H1 (cell line): ENCODE data around the gene DPP3. TPM values are rescaled to one million over a fixed set of nuclear protein-coding genes. Genes with fewer than 3 reads are reported as not detected.

ENCODE experiments used
- CTCF ChIA-PET: fragments of 300-600 bp; sonication (Branson Sonifier 250); formaldehyde crosslinking; loops from one replicate; lab custom pipeline; 2021; ENCODE audit not compliant: partially characterized antibody; lab: Charles Lee
- POLR2A ChIA-PET: fragments of 300-600 bp; sonication (Branson Sonifier 250); formaldehyde crosslinking; loops from one replicate; lab custom pipeline; 2021; ENCODE audit warnings: inconsistent platforms; ENCODE audit not compliant: partially characterized antibody; lab: Charles Lee
- DNase-seq, 2 experiments: peaks; one replicate each; pipeline versions ENCODE4 v3.0.0 to v3.0.0-alpha.2; 2010 to 2022; ENCODE audit warnings: low spot score in 2 of 2, low read depth in 1 of 2, mixed read lengths in 1 of 2
- FAIRE-seq: peaks from 2 replicates; lab custom pipeline; 2011; peaks lifted over from hg19 to GRCh38; lab: Jason Lieb, UNC
- H2AFZ ChIP-seq: 2 replicates; pipeline ENCODE4 v1.8.1; 2012; ENCODE audit warnings: low read length, inconsistent platforms
- H2AK5ac ChIP-seq: 2 replicates; pipeline ENCODE4 v1.6.1; 2013; ENCODE audit warnings: low read depth, low read length
- H2BK120ac ChIP-seq: replicated peaks from 2 replicates; pipeline ENCODE3; 2013; ENCODE audit warnings: low read depth, low read length, inconsistent platforms
- H2BK12ac ChIP-seq: 2 replicates; pipeline ENCODE4 v1.6.1; 2013; ENCODE audit warnings: low read depth, low read length
- H2BK15ac ChIP-seq: 2 replicates; pipeline ENCODE4 v1.6.1; 2013; ENCODE audit warnings: low read length
- H2BK20ac ChIP-seq: 2 replicates; pipeline ENCODE4 v1.6.1; 2013; ENCODE audit warnings: low read length
- H2BK5ac ChIP-seq: 2 replicates; pipeline ENCODE4 v1.6.1; 2013; ENCODE audit warnings: low read depth, low read length
- H3K14ac ChIP-seq: 2 replicates; pipeline ENCODE4 v1.6.1; 2013; ENCODE audit warnings: inconsistent platforms; ENCODE audit not compliant: insufficient read length
- H3K18ac ChIP-seq: 2 replicates; pipeline ENCODE4 v1.6.1; 2013; ENCODE audit warnings: low read length; ENCODE audit errors: extremely low read depth
- H3K23ac ChIP-seq: 2 replicates; pipeline ENCODE4 v1.6.1; 2013; ENCODE audit warnings: inconsistent platforms; ENCODE audit not compliant: insufficient read length
- H3K23me2 ChIP-seq: 2 replicates; pipeline ENCODE4 v1.6.1; 2013; ENCODE audit warnings: low read depth, low read length
- H3K27ac ChIP-seq: 2 replicates; pipeline ENCODE4 v1.6.1; 2011; ENCODE audit warnings: low read depth, low read length, inconsistent platforms
- H3K27me3 ChIP-seq, 4 experiments: replicated peaks in 1 of 4; 1 replicate in 1 of 4; 2 replicates in 3 of 4; pipeline versions ENCODE4 v1.6.1 to v1.8.1; 2011 to 2013; ENCODE audit warnings: low read length in 3 of 4, mild to moderate bottlenecking in 3 of 4, inconsistent platforms in 2 of 4, mixed read lengths in 2 of 4, moderate library complexity in 1 of 4; ENCODE audit not compliant: control insufficient read depth in 3 of 4, insufficient read depth in 3 of 4; ENCODE audit errors: extremely low read depth in 1 of 4
- H3K36me3 ChIP-seq, 4 experiments: 2 replicates each; pipeline versions ENCODE4 v1.6.1 to v1.8.1; 2011 to 2013; ENCODE audit warnings: mild to moderate bottlenecking in 4 of 4, low read length in 3 of 4, moderate library complexity in 2 of 4, control low read depth in 1 of 4, inconsistent platforms in 1 of 4; ENCODE audit not compliant: insufficient read depth in 4 of 4, control insufficient read depth in 2 of 4
- H3K4ac ChIP-seq: replicated peaks from 2 replicates; pipeline ENCODE3; 2013; ENCODE audit warnings: low read length, low read depth, mixed read lengths, inconsistent platforms; ENCODE audit not compliant: insufficient read length
- H3K4me1 ChIP-seq, 4 experiments: replicated peaks in 1 of 4; 1 replicate in 1 of 4; 2 replicates in 3 of 4; pipeline versions ENCODE4 v1.6.1 to v1.8.1; 2011 to 2013; ENCODE audit warnings: low read length in 3 of 4, inconsistent platforms in 2 of 4, mixed read lengths in 1 of 4; ENCODE audit not compliant: insufficient read depth in 4 of 4, control insufficient read depth in 3 of 4
- H3K4me2 ChIP-seq, 2 experiments: 2 replicates each; pipeline versions ENCODE4 v1.6.1 to v1.8.1; 2011 to 2013; ENCODE audit warnings: low read depth in 2 of 2, low read length in 2 of 2, control low read depth in 1 of 2, inconsistent platforms in 1 of 2, mild to moderate bottlenecking in 1 of 2; ENCODE audit not compliant: insufficient read depth in 1 of 2
- H3K4me3 ChIP-seq, 4 experiments: fragments of 200-600, 300-600 bp in 1 of 4; sonication (generic), shearing (Covaris generic), sonication (Bioruptor Twin) in 1 of 4; 2 replicates each; pipeline versions ENCODE4 v1.5.1 to v1.8.1; 2011 to 2016; ENCODE audit warnings: low read length in 4 of 4, low read depth in 3 of 4, control low read depth in 2 of 4, inconsistent platforms in 2 of 4, mild to moderate bottlenecking in 2 of 4, mixed read lengths in 1 of 4, moderate library complexity in 1 of 4; ENCODE audit not compliant: insufficient read depth in 2 of 4; ENCODE audit errors: extremely low read depth in 1 of 4
- H3K56ac ChIP-seq: replicated peaks from 2 replicates; pipeline ENCODE3; 2013; ENCODE audit warnings: low read depth, mild to moderate bottlenecking, mixed read lengths, low read length, inconsistent platforms; ENCODE audit not compliant: insufficient read length
- H3K79me1 ChIP-seq: 2 replicates; pipeline ENCODE4 v1.6.1; 2013; ENCODE audit warnings: low read depth, low read length, control low read depth
- H3K79me2 ChIP-seq, 2 experiments: 2 replicates each; pipeline versions ENCODE4 v1.6.1 to v1.8.1; 2012 to 2013; ENCODE audit warnings: low read length in 2 of 2, mild to moderate bottlenecking in 2 of 2, inconsistent platforms in 1 of 2; ENCODE audit not compliant: insufficient read depth in 2 of 2, control insufficient read depth in 1 of 2
- H3K9ac ChIP-seq, 4 experiments: replicated peaks in 1 of 4; 1 replicate in 1 of 4; 2 replicates in 3 of 4; pipeline versions ENCODE4 v1.6.1 to v1.8.1; 2011 to 2013; ENCODE audit warnings: low read depth in 3 of 4, low read length in 3 of 4, control low read depth in 2 of 4, mild to moderate bottlenecking in 2 of 4, moderate library complexity in 2 of 4, inconsistent platforms in 1 of 4; ENCODE audit errors: extremely low read depth in 1 of 4
- H3K9me3 ChIP-seq, 2 experiments: 2 replicates each; pipeline versions ENCODE4 v1.6.1 to v1.8.1; 2012 to 2013; ENCODE audit warnings: mild to moderate bottlenecking in 2 of 2, moderate library complexity in 2 of 2, control low read depth in 1 of 2, inconsistent platforms in 1 of 2, low read depth in 1 of 2, low read length in 1 of 2, mixed read lengths in 1 of 2; ENCODE audit not compliant: insufficient read depth in 2 of 2
- H4K20me1 ChIP-seq, 2 experiments: replicated peaks in 1 of 2; 2 replicates each; pipeline versions ENCODE3 to v1.8.1; 2011 to 2013; ENCODE audit warnings: inconsistent platforms in 2 of 2, low read length in 2 of 2, mild to moderate bottlenecking in 1 of 2; ENCODE audit not compliant: insufficient read depth in 2 of 2, control insufficient read depth in 1 of 2
- H4K5ac ChIP-seq: 2 replicates; pipeline ENCODE4 v1.6.1; 2013; ENCODE audit warnings: low read length, low read depth, mixed read lengths, inconsistent platforms; ENCODE audit not compliant: insufficient read length
- H4K8ac ChIP-seq: 2 replicates; pipeline ENCODE4 v1.8.0; 2013; ENCODE audit warnings: mild to moderate bottlenecking, moderate library complexity, low read length, inconsistent platforms; ENCODE audit not compliant: insufficient read depth; ENCODE audit errors: extremely low read depth
- H4K91ac ChIP-seq: replicated peaks from 2 replicates; pipeline ENCODE3; 2013; ENCODE audit warnings: low read length, mixed read lengths, inconsistent platforms; ENCODE audit not compliant: insufficient read length
- BACH1 ChIP-seq: IDR thresholded peaks from 2 replicates; pipeline ENCODE4 v1.6.1; 2012; ENCODE audit warnings: low read length, improper control_type of control experiment
- CBX8 ChIP-seq: fragments of 300-800, 300-1000 bp; sonication (generic); IDR thresholded peaks from 2 replicates; pipeline ENCODE4 v1.7.1; 2016; ENCODE audit warnings: low read depth, low read length, borderline replicate concordance
- JUND ChIP-seq: IDR thresholded peaks from 2 replicates; pipeline ENCODE4 v1.6.1; 2011; ENCODE audit warnings: mild to moderate bottlenecking, improper control_type of control experiment, low read length
- NRF1 ChIP-seq: IDR thresholded peaks from 2 replicates; pipeline ENCODE4 v1.6.1; 2011; ENCODE audit warnings: mild to moderate bottlenecking, low read depth, low read length, improper control_type of control experiment
- SP4 ChIP-seq: IDR thresholded peaks from 2 replicates; pipeline ENCODE4 v1.6.1; 2012; ENCODE audit warnings: low read length, inconsistent platforms
- SRF ChIP-seq: IDR thresholded peaks from 2 replicates; pipeline ENCODE4 v1.6.1; 2011; ENCODE audit warnings: mild to moderate bottlenecking, low read depth, low read length, moderate library complexity
- TBP ChIP-seq: IDR thresholded peaks from 2 replicates; pipeline ENCODE4 v1.6.1; 2011; ENCODE audit warnings: low read depth, low read length, improper control_type of control experiment
- whole genome bisulfite sequencing, 2 experiments: shearing (Covaris generic) in 1 of 2; methylation state at CpG; one replicate each; pipeline versions ENCODE4 v1.1.6 to v1.1.7; 2013 to 2015; ENCODE audit warnings: low lambda C conversion rate in 2 of 2, mixed read lengths in 2 of 2, inconsistent platforms in 1 of 2, low coverage in 1 of 2, missing lambda C conversion rate in 1 of 2; ENCODE audit not compliant: insufficient replicate concordance in 2 of 2, insufficient coverage in 1 of 2, insufficient read length in 1 of 2; ENCODE audit errors: extremely low coverage in 1 of 2, missing lambda C conversion rate in 1 of 2; 5-methylcytosine and 5-hydroxymethylcytosine counted together
- polyA plus RNA-seq, 7 experiments: library from polyadenylated mRNA; depleted of rRNA in 3 of 7; stranded (reverse) in 5 of 7; unstranded in 2 of 7; fragments of >200 nt in 5 of 7; fragments of 200-250 nt in 2 of 7; gene quantifications; 1 replicate in 5 of 7; 2 replicates in 1 of 7; 4 replicates in 1 of 7; pipeline versions ENCODE4 v1.2.1 to v1.2.3, GENCODE V29; 2011 to 2013; ENCODE audit warnings: missing spikeins in 2 of 7, mixed read lengths in 2 of 7
- total RNA-seq: library from RNA; stranded (reverse); fragmentation: NEBNext Ultra II Directional; extraction: Animal tissue kit (Norgen Biotek cat#: 25700); gene quantifications from 2 replicates; pipeline ENCODE4 v1.2.1, GENCODE V29; 2021

Gene DPP3
- total and polyA plus RNA-seq, 2 of the 8 experiments (the other 6 are each of a cell fraction or from before 2014, with no cell fraction given), result 75.1 to 82.7 TPM

- FAIRE-seq, result no peak
- Histone ChIP-seq H3K4ac (no peak overlapping the region), H3K27me3 (no peaks in the 10 kb centered on the region)
Measured at GRCh38 chr11:66498506-66498905, 18.3 kb downstream of the DPP3 start.

More at GRCh38 chr11:66498506-66498905, 18.3 kb downstream of the DPP3 start:
- Histone ChIP-seq H2AK5ac (no peak overlapping the region), H2BK12ac (no peak overlapping the region), H3K36me3 (peaks cover 5 to 13% (median 8%) of the 10 kb centered on the region in 4 experiments), H3K18ac (no peak overlapping the region), H3K9me3 (no peaks in the 10 kb centered on the region), H4K5ac (no peak overlapping the region), H3K23me2 (no peaks in the 10 kb centered on the region), H3K27ac (no peak overlapping the region), H2BK120ac (no peak overlapping the region), H2AFZ (no peak overlapping the region), H4K8ac (no peak overlapping the region), H3K79me1 (no peaks in the 10 kb centered on the region), H4K20me1 (peaks cover 0 to 2% of the 10 kb centered on the region in 2 experiments), H3K79me2 (no peaks in the 10 kb centered on the region), H3K4me3 (no peak overlapping the region), H4K91ac (no peak overlapping the region), H3K56ac (no peak overlapping the region), H3K23ac (no peak overlapping the region), H3K14ac (no peak overlapping the region), H3K4me2 (no peak overlapping the region), H2BK20ac (no peak overlapping the region), H3K9ac (no peak overlapping the region), H2BK15ac (no peak overlapping the region), H2BK5ac (no peak overlapping the region), H3K4me1 (no peaks in the 10 kb centered on the region)
- CTCF ChIA-PET, result interaction anchor here (0.6 kb wide), 1 partner anchor 74 kb away, joined by 3 read pairs; no protein-coding TSS in a partner anchor
- TF ChIP-seq CBX8 (no peak), NRF1 (no peak), TBP (no peak), JUND (no peak), BACH1 (no peak), SRF (no peak), SP4 (no peak)
- WGBS, 2 experiments, result 97% methylated on average over 5 of the region's 5 CpGs; no CpG with 5 or more reads in 1 of the 2 experiments
- POLR2A ChIA-PET, result no interaction called here
- no peak for DNase-seq
